Thyroid gland (tissue), 4 donors: Measurements from ENCODE around the gene GPC5. TPM values are rescaled to one million over a fixed set of nuclear protein-coding genes. Genes with fewer than 3 reads are reported as not detected.
"Not testable (repeated sequence)": the region's sequence is repeated elsewhere in the genome, so short reads cannot be mapped to it uniquely, and the experiment has no call there.

ENCODE experiments used
- DNase-seq, 2 donors: peaks; one replicate each; pipeline ENCODE4 v3.0.0-alpha.2; 2019
- H3K27ac ChIP-seq, 3 donors: fragments of 200-600 bp; sonication (generic); 1 replicate in 2 of 3; 2 replicates in 1 of 3; pipeline ENCODE4 v1.5.1; 2016 to 2019; ENCODE audit warnings: mild to moderate bottlenecking in 1 of 3, moderate library complexity in 1 of 3
- H3K27me3 ChIP-seq: fragments of 200-600 bp; sonication (generic); one replicate; pipeline ENCODE4 v1.5.1; 2019
- H3K36me3 ChIP-seq, 2 donors: fragments of 200-600 bp; sonication (generic); one replicate each; pipeline ENCODE4 v1.5.1; 2016 to 2019
- H3K4me1 ChIP-seq, 2 donors: fragments of 200-600 bp; sonication (generic); one replicate each; pipeline ENCODE4 v1.5.1; 2017 to 2019
- H3K4me3 ChIP-seq, 3 donors: fragments of 200-600 bp; sonication (generic); replicated peaks in 1 of 3; 1 replicate in 2 of 3; 2 replicates in 1 of 3; pipeline ENCODE4 v1.5.1; 2016; ENCODE audit warnings: mild to moderate bottlenecking in 1 of 3
- H3K9me3 ChIP-seq: fragments of 200-600 bp; sonication (generic); one replicate; pipeline ENCODE4 v1.5.1; 2017
- CTCF ChIP-seq, 6 experiments: fragments of 200-600 bp in 3 of 6; fragments of 450-650 bp in 3 of 6; sonication (generic) in 3 of 6; IDR thresholded peaks; one replicate each; pipeline ENCODE4 v1.5.1; 2016 to 2019; ENCODE audit warnings: antibody characterized with exemption in 6 of 6, mild to moderate bottlenecking in 2 of 6, inconsistent platforms in 1 of 6, moderate library complexity in 1 of 6
- POLR2A ChIP-seq, 2 donors: fragments of 450-650 bp; IDR thresholded peaks; one replicate each; pipeline ENCODE4 v1.6.1; 2017; ENCODE audit warnings: antibody characterized with exemption in 2 of 2, mild to moderate bottlenecking in 2 of 2, moderate library complexity in 1 of 2
- WGBS, 2 donors: methylation state at CpG; one replicate each; pipeline ENCODE4 v1.1.5; 2017; 5-methylcytosine and 5-hydroxymethylcytosine counted together
- intact Hi-C: fragments of 100-400 bp; cut with DNase I; formaldehyde crosslinking; loops from one replicate; pipeline ENCODE4 v1.15.1; 2023
- total RNA-seq, 4 donors: library from RNA; depleted of rRNA; stranded (reverse); fragments of >200 nt; gene quantifications; one replicate each; pipeline ENCODE4 v1.2.3, GENCODE V29; 2016

GPC5 gene
- total RNA-seq, 4 donors from 2014 or later: 0.67 to 2.3 (median 1.3) TPM

- TF ChIP-seq POLR2A (IDR thresholded peaks at IDR 0.05): no peak
- no peak for TF ChIP-seq CTCF (IDR thresholded peaks at IDR 0.05)
- Histone ChIP-seq H3K36me3 (no peaks in the 10 kb centered on the region), H3K27ac (no peak overlapping the region), H3K27me3 (no peaks in the 10 kb centered on the region), H3K4me1 (no peaks in the 10 kb centered on the region), H3K9me3 (no peaks in the 10 kb centered on the region), H3K4me3 (no peak overlapping the region)
- intact Hi-C loops: no loop called here
- no peak for DNase-seq
Measured at GRCh38 chr13:91660076-91660415, 261.6 kb downstream of the GPC5 start.

GRCh38 chr13:91661692-91662490, 263.5 kb downstream of the GPC5 start:
- WGBS, 2 donors: 64 to 69% methylated on average over 4 of the region's 4 CpGs
- no peaks in the 10 kb centered on the region for H3K9me3 ChIP-seq
- no peaks in the 10 kb centered on the region for H3K4me1 ChIP-seq
- no peak for DNase-seq
- no peak for TF ChIP-seq CTCF (IDR thresholded peaks at IDR 0.05)
- no peak for TF ChIP-seq POLR2A (IDR thresholded peaks at IDR 0.05)
- no peaks in the 10 kb centered on the region for H3K36me3 ChIP-seq
- no peaks in the 10 kb centered on the region for H3K27me3 ChIP-seq
- intact Hi-C loops: no loop called here
- no peak overlapping the region for H3K4me3 ChIP-seq
- H3K27ac ChIP-seq: no peak overlapping the region

GRCh38 chr13:91664039-91664438, 265.6 kb downstream of the GPC5 start:
- Histone ChIP-seq H3K4me3 (no peak overlapping the region), H3K9me3 (no peaks in the 10 kb centered on the region), H3K27ac (no peak overlapping the region), H3K36me3 (no peaks in the 10 kb centered on the region), H3K27me3 (no peaks in the 10 kb centered on the region), H3K4me1 (no peaks in the 10 kb centered on the region)
- DNase-seq: no peak
- TF ChIP-seq POLR2A (IDR thresholded peaks at IDR 0.05): no peak
- TF ChIP-seq CTCF (IDR thresholded peaks at IDR 0.05): no peak
- 90 to 97% methylated on average over 3 of the region's 3 CpGs for WGBS, 2 donors
- intact Hi-C loops: no loop called here

GRCh38 chr13:91667486-91667885, 269.1 kb downstream of the GPC5 start:
- Histone ChIP-seq H3K4me1 (no peaks in the 10 kb centered on the region), H3K4me3 (no peak overlapping the region), H3K9me3 (no peaks in the 10 kb centered on the region), H3K36me3 (no peaks in the 10 kb centered on the region), H3K27ac (no peak overlapping the region), H3K27me3 (no peaks in the 10 kb centered on the region)
- intact Hi-C loops: no loop called here
- TF ChIP-seq POLR2A (IDR thresholded peaks at IDR 0.05) (no peak), CTCF (IDR thresholded peaks at IDR 0.05) (no peak)
- DNase-seq: no peak
- WGBS, 2 donors: 83 to 86% methylated on average over 2 of the region's 2 CpGs

GRCh38 chr13:91668866-91669495, 270.6 kb downstream of the GPC5 start:
- TF ChIP-seq POLR2A (IDR thresholded peaks at IDR 0.05): no peak
- TF ChIP-seq CTCF (IDR thresholded peaks at IDR 0.05): no peak
- no peaks in the 10 kb centered on the region for H3K9me3 ChIP-seq
- H3K27me3 ChIP-seq: no peaks in the 10 kb centered on the region
- no peak overlapping the region for H3K27ac ChIP-seq
- WGBS, 2 donors: 80 to 81% methylated on average over 5 of the region's 5 CpGs
- H3K4me1 ChIP-seq: no peaks in the 10 kb centered on the region
- intact Hi-C loops: no loop called here
- no peaks in the 10 kb centered on the region for H3K36me3 ChIP-seq
- H3K4me3 ChIP-seq: no peak overlapping the region
- DNase-seq: no peak

- H3K27me3 ChIP-seq, H3K9me3 ChIP-seq, DNase-seq, H3K4me3 ChIP-seq, H3K36me3 ChIP-seq, H3K4me1 ChIP-seq, intact Hi-C loops, H3K27ac ChIP-seq: not testable (repeated sequence)
- 98% methylated on average over 15 of the region's 15 CpGs for WGBS, 2 donors
Measured at GRCh38 chr13:91674347-91674746, 275.9 kb downstream of the GPC5 start.
